H9 (cell line): ENCODE data around the gene CYLC1. TPM values are rescaled to one million over a fixed set of nuclear protein-coding genes. Genes with fewer than 3 reads are reported as not detected.
A peak's percentile ranks its signal among the peaks of the same experiment; 100 is the strongest.

Source experiments
- DNase-seq: peaks from one replicate; pipeline ENCODE4 v3.0.0-alpha.2; 2017
- H2AFZ ChIP-seq: one replicate; pipeline ENCODE4 v1.6.1; 2013; ENCODE audit warnings: mild to moderate bottlenecking, low read length, control low read depth, moderate library complexity
- H2AK5ac ChIP-seq: 2 replicates; pipeline ENCODE4 v1.6.1; 2013; ENCODE audit warnings: low read length, control low read depth, mixed read lengths; ENCODE audit not compliant: insufficient read length
- H2BK120ac ChIP-seq: one replicate; pipeline ENCODE4 v1.6.1; 2013; ENCODE audit warnings: low read depth, mild to moderate bottlenecking, low read length, control low read depth, inconsistent platforms; ENCODE audit not compliant: poor library complexity, severe bottlenecking
- H2BK12ac ChIP-seq: 2 replicates; pipeline ENCODE4 v1.6.1; 2013; ENCODE audit warnings: low read length, control low read depth, mixed read lengths, low read depth; ENCODE audit not compliant: insufficient read length
- H2BK15ac ChIP-seq: 2 replicates; pipeline ENCODE4 v1.6.1; 2013; ENCODE audit warnings: low read depth, low read length, control low read depth
- H2BK20ac ChIP-seq: one replicate; pipeline ENCODE4 v1.6.1; 2013; ENCODE audit warnings: low read depth, mild to moderate bottlenecking, low read length, control low read depth, inconsistent platforms; ENCODE audit not compliant: poor library complexity, severe bottlenecking
- H2BK5ac ChIP-seq: 2 replicates; pipeline ENCODE4 v1.6.1; 2013; ENCODE audit warnings: low read length, control low read depth, mixed read lengths; ENCODE audit not compliant: insufficient read length
- H3K14ac ChIP-seq: 2 replicates; pipeline ENCODE4 v1.6.1; 2013; ENCODE audit warnings: low read length, control low read depth; ENCODE audit not compliant: insufficient read depth
- H3K18ac ChIP-seq: 2 replicates; pipeline ENCODE4 v1.6.1; 2013; ENCODE audit warnings: low read depth, mild to moderate bottlenecking, mixed read lengths, low read length, control low read depth; ENCODE audit not compliant: insufficient read length
- H3K23ac ChIP-seq: 2 replicates; pipeline ENCODE4 v1.6.1; 2013; ENCODE audit warnings: low read length, control low read depth, mixed read lengths, low read depth; ENCODE audit not compliant: insufficient read length
- H3K23me2 ChIP-seq: 2 replicates; pipeline ENCODE4 v1.6.1; 2013; ENCODE audit warnings: low read depth, mild to moderate bottlenecking, mixed read lengths, low read length, control low read depth; ENCODE audit not compliant: insufficient read length, poor library complexity, severe bottlenecking
- H3K27ac ChIP-seq: 2 replicates; pipeline ENCODE4 v1.5.1; 2013; ENCODE audit warnings: low read length, control low read depth, mixed read lengths, low read depth; ENCODE audit not compliant: insufficient read length
- H3K27me3 ChIP-seq: 2 replicates; pipeline ENCODE4 v1.6.1; 2013; ENCODE audit warnings: low read length, control low read depth, inconsistent platforms; ENCODE audit not compliant: insufficient read depth
- H3K4ac ChIP-seq: 2 replicates; pipeline ENCODE4 v1.6.1; 2013; ENCODE audit warnings: low read depth, mild to moderate bottlenecking, control low read depth, inconsistent platforms, low read length, moderate library complexity
- H3K4me1 ChIP-seq: 2 replicates; pipeline ENCODE4 v1.6.1; 2013; ENCODE audit warnings: low read length, control low read depth, inconsistent platforms; ENCODE audit not compliant: insufficient read depth
- H3K4me2 ChIP-seq: 2 replicates; pipeline ENCODE4 v1.6.1; 2013; ENCODE audit warnings: low read length, control low read depth, mixed read lengths; ENCODE audit not compliant: insufficient read length, insufficient read depth
- H3K56ac ChIP-seq: 2 replicates; pipeline ENCODE4 v1.6.1; 2013; ENCODE audit warnings: low read depth, mild to moderate bottlenecking, mixed read lengths, low read length, control low read depth; ENCODE audit not compliant: insufficient read length
- H3K79me1 ChIP-seq: 2 replicates; pipeline ENCODE4 v1.6.1; 2013; ENCODE audit warnings: low read depth, mild to moderate bottlenecking, moderate library complexity, low read length, control low read depth, inconsistent platforms; ENCODE audit not compliant: insufficient read depth, poor library complexity, severe bottlenecking
- H3K79me2 ChIP-seq: 2 replicates; pipeline ENCODE4 v1.6.1; 2013; ENCODE audit warnings: low read length, control low read depth, inconsistent platforms; ENCODE audit not compliant: insufficient read depth
- H3K9ac ChIP-seq: 2 replicates; pipeline ENCODE4 v1.6.1; 2013; ENCODE audit warnings: low read length, control low read depth, mixed read lengths; ENCODE audit not compliant: insufficient read length; ENCODE audit errors: extremely low read depth
- H3K9me3 ChIP-seq: one replicate; pipeline ENCODE4 v1.6.1; 2013; ENCODE audit warnings: low read depth, low read length, inconsistent platforms; ENCODE audit not compliant: control insufficient read depth
- H3T11ph ChIP-seq: one replicate; pipeline ENCODE4 v1.6.1; 2013; ENCODE audit warnings: mild to moderate bottlenecking, low read length, control low read depth, inconsistent platforms
- H4K20me1 ChIP-seq: one replicate; pipeline ENCODE4 v1.6.1; 2013; ENCODE audit not compliant: control insufficient read depth, insufficient read length, insufficient read depth
- H4K5ac ChIP-seq: 2 replicates; pipeline ENCODE4 v1.6.1; 2013; ENCODE audit warnings: low read depth, mild to moderate bottlenecking, mixed read lengths, low read length, control low read depth; ENCODE audit not compliant: insufficient read length
- H4K8ac ChIP-seq: replicated peaks from 2 replicates; pipeline ENCODE4 v1.6.1; 2013; ENCODE audit warnings: low read length, control low read depth, mixed read lengths, low read depth; ENCODE audit not compliant: insufficient read length
- H4K91ac ChIP-seq: 2 replicates; pipeline ENCODE4 v1.6.1; 2013; ENCODE audit warnings: low read depth, mild to moderate bottlenecking, moderate library complexity, mixed read lengths, low read length, control low read depth; ENCODE audit not compliant: insufficient read length
- H3K27ac Mint-ChIP-seq, 3 experiments: 2 replicates in 2 of 3; 3 replicates in 1 of 3; pipeline ENCODE4 v1.8.0; 2020 to 2021; ENCODE audit warnings: mixed read lengths in 3 of 3, mild to moderate bottlenecking in 1 of 3, moderate library complexity in 1 of 3
- H3K27me3 Mint-ChIP-seq: 2 replicates; pipeline ENCODE4 v1.8.0; 2021; ENCODE audit warnings: low read depth, mild to moderate bottlenecking, moderate library complexity, mixed read lengths
- H3K36me3 Mint-ChIP-seq, 3 experiments: 2 replicates in 2 of 3; 3 replicates in 1 of 3; pipeline ENCODE4 v1.8.0; 2020 to 2021; ENCODE audit warnings: low read depth in 3 of 3, mixed read lengths in 3 of 3; ENCODE audit not compliant: insufficient read depth in 1 of 3
- H3K4me1 Mint-ChIP-seq, 2 experiments: 2 replicates each; pipeline ENCODE4 v1.8.0; 2020; ENCODE audit warnings: mixed read lengths in 2 of 2
- H3K4me3 Mint-ChIP-seq, 2 experiments: 2 replicates in 1 of 2; 3 replicates in 1 of 2; pipeline ENCODE4 v1.8.0; 2020 to 2021; ENCODE audit warnings: mild to moderate bottlenecking in 2 of 2, mixed read lengths in 2 of 2, moderate library complexity in 1 of 2
- H3K9me3 Mint-ChIP-seq, 2 experiments: 2 replicates in 1 of 2; 3 replicates in 1 of 2; pipeline ENCODE4 v1.8.0; 2020; ENCODE audit warnings: mild to moderate bottlenecking in 2 of 2, mixed read lengths in 2 of 2, moderate library complexity in 1 of 2
- CTCF ChIP-seq: fragments of 200-600 bp; sonication (generic); conservative IDR thresholded peaks from 3 replicates; pipeline ENCODE4 v1.8.0; 2021; ENCODE audit warnings: antibody characterized with exemption, mild to moderate bottlenecking
- WGBS: extraction: QIAGEN DNeasy Blood & Tissue Kit; methylation state at CpG from one replicate; pipeline ENCODE4 v1.1.7; 2013; ENCODE audit warnings: missing lambda C conversion rate, low lambda C conversion rate, mixed read lengths; ENCODE audit not compliant: insufficient read length; ENCODE audit errors: extremely low coverage; 5-methylcytosine and 5-hydroxymethylcytosine counted together
- total RNA-seq: library from RNA; stranded (reverse); gene quantifications from 2 replicates; pipeline ENCODE4 v1.2.1, GENCODE V29; 2021

Gene CYLC1
- total RNA-seq, 1 experiment from 2014 or later: not detected

GRCh38 chrX:83916525-83916924 lies 55.6 kb downstream of the CYLC1 start:
- Histone ChIP-seq H3K4ac (no peak overlapping the region), H4K91ac (no peak overlapping the region), H4K5ac (no peak overlapping the region), H3K23ac (no peak overlapping the region), H4K20me1 (no peaks in the 10 kb centered on the region), H3K14ac (no peak overlapping the region), H3K4me1 (no peaks in the 10 kb centered on the region), H3K56ac (no peak overlapping the region), H3K79me2 (no peaks in the 10 kb centered on the region), H3K18ac (no peak overlapping the region), H3K9me3 (peaks cover 6% of the 10 kb centered on the region), H2BK120ac (no peak overlapping the region), H2BK20ac (no peak overlapping the region), H4K8ac (no peak overlapping the region), H2BK12ac (no peak overlapping the region), H3K79me1 (no peaks in the 10 kb centered on the region), H3T11ph (no peak overlapping the region), H3K27ac (no peak overlapping the region), H3K4me2 (no peak overlapping the region), H3K23me2 (no peaks in the 10 kb centered on the region), H3K9ac (no peak overlapping the region), H2AK5ac (no peak overlapping the region), H3K27me3 (no peaks in the 10 kb centered on the region), H2AFZ (no peak overlapping the region), H2BK5ac (no peak overlapping the region), H2BK15ac (no peak overlapping the region)
- Mint-ChIP-seq H3K27ac (no peak overlapping the region), H3K4me1 (no peaks in the 10 kb centered on the region), H3K4me3 (no peak overlapping the region), H3K27me3 (peaks cover 4% of the 10 kb centered on the region; the same call in 1 of the 2 replicates), H3K36me3 (peaks cover 0 to 5% (median 0%) of the 10 kb centered on the region in 3 experiments; a peak in 2 of 7 replicates), H3K9me3 (peaks cover 48 to 62% of the 10 kb centered on the region in 2 experiments)
- DNase-seq: no peak
- peak; percentile 69 for TF ChIP-seq CTCF
- WGBS: no CpG with 5 or more reads among the region's 2 CpGs
